ENCODE results near the gene PIP5K1B. TPM values are rescaled to one million over a fixed set of nuclear protein-coding genes. Genes with fewer than 3 reads are reported as not detected.

Gene PIP5K1B
- total and polyA plus RNA-seq, 7 donors, result 10.3 to 72.6 (median 23.5) TPM

DNA sequence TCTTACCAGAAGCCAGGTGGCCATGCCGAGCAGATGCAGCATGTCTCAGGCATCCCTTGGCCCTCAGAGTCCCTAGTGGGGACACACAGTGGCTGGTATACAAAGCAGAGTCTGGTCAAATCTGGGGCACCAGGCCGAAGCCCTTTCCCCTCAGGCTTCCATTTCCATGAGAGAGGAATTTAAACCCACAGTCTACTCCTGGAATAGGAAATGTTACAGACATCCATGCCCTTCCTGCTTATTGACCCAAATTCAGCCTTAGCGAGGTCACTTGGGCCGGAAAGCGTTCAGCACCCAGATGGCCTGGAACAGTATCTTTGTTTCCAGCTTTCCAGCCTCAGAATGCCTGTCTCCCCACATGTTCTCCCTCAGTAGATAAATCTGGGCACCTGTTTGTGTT is 131.7 kb downstream of the PIP5K1B start:
- TF ChIP-seq EP300 (IDR thresholded peaks at IDR 0.05) (no peak), POLR2A (IDR thresholded peaks at IDR 0.05) (no peak), POLR2AphosphoS5 (IDR thresholded peaks at IDR 0.05) (no peak), CTCF (IDR thresholded peaks at IDR 0.05) (no peak)
- H3K4me1 ChIP-seq, result peaks cover 0 to 24% (median 15%) of the 10 kb centered on the region in 4 donors
- H3K27me3 ChIP-seq, result no peaks in the 10 kb centered on the region
- no peak overlapping the region for H3K4me3 ChIP-seq
- WGBS, 2 donors, result 82 to 92% methylated on average over 5 of the region's 5 CpGs
- H3K36me3 ChIP-seq, result no peaks in the 10 kb centered on the region
- H3K27ac ChIP-seq, result no peak overlapping the region
- no peaks in the 10 kb centered on the region for H3K9me3 ChIP-seq
- no peak for DNase-seq
- intact Hi-C loops (cut with DNase I), result no loop called here

DNA sequence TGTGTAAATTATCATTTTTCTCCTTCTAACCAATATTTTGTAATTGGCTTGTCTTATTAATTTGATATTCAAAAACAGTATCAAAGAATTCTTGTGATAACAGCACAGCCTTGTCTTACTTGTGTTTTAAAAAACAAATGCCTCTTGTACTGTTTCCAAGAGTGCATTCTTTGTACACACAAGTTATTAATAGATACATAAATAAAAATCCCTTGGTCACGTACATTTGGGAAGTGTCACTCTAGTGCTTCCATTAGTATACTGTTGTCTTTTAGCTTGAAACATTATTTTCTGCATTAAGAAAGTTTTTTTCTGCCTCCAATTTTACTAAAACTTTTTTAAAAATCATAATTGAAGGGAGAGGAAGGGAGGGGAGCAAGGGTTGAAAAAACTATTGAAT is 133.2 kb downstream of the PIP5K1B start:
- peaks cover 0 to 15% (median 9%) of the 10 kb centered on the region in 4 donors for H3K4me1 ChIP-seq
- no peaks in the 10 kb centered on the region for H3K27me3 ChIP-seq
- no peak for DNase-seq
- H3K9me3 ChIP-seq, result no peaks in the 10 kb centered on the region
- H3K27ac ChIP-seq, result no peak overlapping the region
- WGBS, 2 donors, result 78 to 87% methylated on average over 1 of the region's 1 CpG
- H3K36me3 ChIP-seq, result no peaks in the 10 kb centered on the region
- H3K4me3 ChIP-seq, result no peak overlapping the region
- TF ChIP-seq POLR2A (IDR thresholded peaks at IDR 0.05), result no peak
- no peak for TF ChIP-seq EP300 (IDR thresholded peaks at IDR 0.05)
- no peak for TF ChIP-seq POLR2AphosphoS5 (IDR thresholded peaks at IDR 0.05)
- no peak for TF ChIP-seq CTCF (IDR thresholded peaks at IDR 0.05)
- intact Hi-C loops (cut with DNase I), result no loop called here

- 70 to 83% methylated on average over 6 of the region's 6 CpGs for WGBS, 2 donors
- TF ChIP-seq CTCF (IDR thresholded peaks at IDR 0.05) (no peak), EP300 (IDR thresholded peaks at IDR 0.05) (no peak), POLR2A (IDR thresholded peaks at IDR 0.05) (no peak), POLR2AphosphoS5 (IDR thresholded peaks at IDR 0.05) (no peak)
- peaks cover 0 to 24% (median 17%) of the 10 kb centered on the region in 4 donors for H3K4me1 ChIP-seq
- no peaks in the 10 kb centered on the region for H3K36me3 ChIP-seq
- H3K9me3 ChIP-seq, result no peaks in the 10 kb centered on the region
- DNase-seq, result no peak
- H3K4me3 ChIP-seq, result no peak overlapping the region
- intact Hi-C loops (cut with DNase I), result no loop called here
- H3K27me3 ChIP-seq, result no peaks in the 10 kb centered on the region
- peak overlapping the region in 1 of 4 donors; percentile 6 for H3K27ac ChIP-seq
Measured at GRCh38 chr9:68841276-68842052, 136.4 kb downstream of the PIP5K1B start.

GRCh38 chr9:68842568-68842967 is 137.5 kb downstream of the PIP5K1B start:
- no peak for TF ChIP-seq EP300 (IDR thresholded peaks at IDR 0.05)
- no peak for TF ChIP-seq CTCF (IDR thresholded peaks at IDR 0.05)
- TF ChIP-seq POLR2A (IDR thresholded peaks at IDR 0.05), result no peak
- TF ChIP-seq POLR2AphosphoS5 (IDR thresholded peaks at IDR 0.05), result no peak
- Histone ChIP-seq H3K4me3 (no peak overlapping the region), H3K27ac (no peak overlapping the region), H3K27me3 (no peaks in the 10 kb centered on the region), H3K9me3 (no peaks in the 10 kb centered on the region), H3K4me1 (peaks cover 0 to 25% (median 18%) of the 10 kb centered on the region in 4 donors), H3K36me3 (no peaks in the 10 kb centered on the region)
- intact Hi-C loops (cut with DNase I), result no loop called here
- DNase-seq, result no peak
- WGBS, 2 donors, result 90 to 96% methylated on average over 2 of the region's 2 CpGs

Measured in sigmoid colon (tissue), 7 donors.